Nephron (organoid): ENCODE results near the gene BNIP1.

Experiments
- H3K27ac Mint-ChIP-seq, 3 experiments: 2 replicates each; pipeline ENCODE4 v1.8.0; 2020; ENCODE audit warnings: mixed read lengths in 3 of 3, mild to moderate bottlenecking in 2 of 3, moderate library complexity in 1 of 3
- H3K27me3 Mint-ChIP-seq: 2 replicates; pipeline ENCODE4 v1.8.0; 2021; ENCODE audit warnings: low read depth, mild to moderate bottlenecking, moderate library complexity, mixed read lengths
- H3K36me3 Mint-ChIP-seq: 2 replicates; pipeline ENCODE4 v1.8.0; 2020; ENCODE audit warnings: low read depth, mixed read lengths
- H3K4me1 Mint-ChIP-seq: 2 replicates; pipeline ENCODE4 v1.8.0; 2020; ENCODE audit warnings: mixed read lengths
- H3K4me3 Mint-ChIP-seq, 3 experiments: 2 replicates each; pipeline ENCODE4 v1.8.0; 2020; ENCODE audit warnings: mild to moderate bottlenecking in 3 of 3, mixed read lengths in 3 of 3, moderate library complexity in 2 of 3
- H3K9me3 Mint-ChIP-seq: 2 replicates; pipeline ENCODE4 v1.8.0; 2020; ENCODE audit warnings: mixed read lengths
- CTCF ChIP-seq, 3 experiments: fragments of 200-600 bp; sonication (generic); IDR thresholded peaks; one replicate each; pipeline ENCODE4 v1.5.0; 2021; ENCODE audit warnings: antibody characterized with exemption in 3 of 3; ENCODE audit not compliant: unreplicated experiment in 3 of 3

BNIP1 gene

GRCh38 chr5:173155912-173156311, 11.6 kb downstream of the BNIP1 start:
- Mint-ChIP-seq H3K9me3 (no peaks in the 10 kb centered on the region), H3K4me3 (no peak overlapping the region), H3K4me1 (peaks cover 7% of the 10 kb centered on the region), H3K36me3 (peaks cover 44% of the 10 kb centered on the region), H3K27ac (peak overlapping the region in 2 of 3 experiments; percentile 37 to 74), H3K27me3 (no peaks in the 10 kb centered on the region)
- no peak for TF ChIP-seq CTCF (IDR thresholded peaks at IDR 0.05; ENCODE audit: unreplicated experiment in 3 of 3)

GRCh38 chr5:173158366-173158765, 14.0 kb downstream of the BNIP1 start:
- Mint-ChIP-seq H3K4me3 (no peak overlapping the region), H3K27me3 (no peaks in the 10 kb centered on the region), H3K9me3 (no peaks in the 10 kb centered on the region), H3K4me1 (peaks cover 7% of the 10 kb centered on the region), H3K27ac (no peak overlapping the region), H3K36me3 (peaks cover 49% of the 10 kb centered on the region)
- TF ChIP-seq CTCF (IDR thresholded peaks at IDR 0.05; ENCODE audit: unreplicated experiment in 3 of 3), result no peak

GRCh38 chr5:173159256-173159655, 14.9 kb downstream of the BNIP1 start:
- Mint-ChIP-seq H3K4me3 (no peak overlapping the region), H3K9me3 (no peaks in the 10 kb centered on the region), H3K36me3 (peaks cover 50% of the 10 kb centered on the region), H3K27ac (no peak overlapping the region), H3K4me1 (peaks cover 7% of the 10 kb centered on the region), H3K27me3 (no peaks in the 10 kb centered on the region)
- no peak for TF ChIP-seq CTCF (IDR thresholded peaks at IDR 0.05; ENCODE audit: unreplicated experiment in 3 of 3)

GRCh38 chr5:173161148-173161547, 16.8 kb downstream of the BNIP1 start:
- Mint-ChIP-seq H3K27ac (no peak overlapping the region), H3K36me3 (peaks cover 49% of the 10 kb centered on the region)

GRCh38 chr5:173163219-173163618, 18.9 kb downstream of the BNIP1 start:
- Mint-ChIP-seq H3K27ac (no peak overlapping the region), H3K9me3 (no peaks in the 10 kb centered on the region), H3K4me1 (peaks cover 16% of the 10 kb centered on the region), H3K4me3 (no peak overlapping the region), H3K27me3 (no peaks in the 10 kb centered on the region), H3K36me3 (peaks cover 40% of the 10 kb centered on the region)
- TF ChIP-seq CTCF (IDR thresholded peaks at IDR 0.05; ENCODE audit: unreplicated experiment in 3 of 3), result no peak

More at GRCh38 chr5:173161148-173161547, 16.8 kb downstream of the BNIP1 start:
- no peak for TF ChIP-seq CTCF (IDR thresholded peaks at IDR 0.05; ENCODE audit: unreplicated experiment in 3 of 3)
- Mint-ChIP-seq H3K9me3 (no peaks in the 10 kb centered on the region), H3K4me1 (peaks cover 11% of the 10 kb centered on the region), H3K4me3 (no peak overlapping the region), H3K27me3 (no peaks in the 10 kb centered on the region)

GRCh38 chr5:173165177-173166016, 21.1 kb downstream of the BNIP1 start:
- Mint-ChIP-seq H3K4me3 (no peak overlapping the region), H3K9me3 (no peaks in the 10 kb centered on the region), H3K4me1 (peaks cover 18% of the 10 kb centered on the region), H3K36me3 (peaks cover 33% of the 10 kb centered on the region), H3K27me3 (peaks cover 6% of the 10 kb centered on the region), H3K27ac (no peak overlapping the region)
- TF ChIP-seq CTCF (IDR thresholded peaks at IDR 0.05; ENCODE audit: unreplicated experiment in 3 of 3), result no peak
